ENCODE data around the gene IFI35. TPM values are rescaled to one million over a fixed set of nuclear protein-coding genes. Genes with fewer than 3 reads are reported as not detected.

IFI35 gene
- total RNA-seq, 1 experiment from 2014 or later = 42.6 TPM

GRCh38 chr17:43056051-43056450, 49.5 kb downstream of the IFI35 start:
- BruUV-seq (replicated peaks) = no TSS peak
- ATAC-seq (no peak), DNase-seq (ENCODE audit: low read depth, low spot score) (no peak)
- H3K9me3 ChIP-seq (ENCODE audit: control insufficient read depth, insufficient read depth, low read depth, low read length) = no peaks in the 10 kb centered on the region
- intact Hi-C loops (cut with micrococcal nuclease; ENCODE audit: unreplicated experiment) (no loop called here), in situ Hi-C loops (cut with HindIII; ENCODE audit: low pct_unique_long_range_greater_than_20kb, low sequenced_read_pairs) (no loop called here)
- no peak for TF ChIP-seq POLR2AphosphoS5 (IDR thresholded peaks at IDR 0.05; ENCODE audit: low read depth, low read length)
- TF ChIP-seq REST (IDR thresholded peaks at IDR 0.05; ENCODE audit: insufficient read depth in 1 of 2, low read depth in 2 of 2, low read length in 1 of 2) = no peak
- no peak for TF ChIP-seq SIN3A (IDR thresholded peaks at IDR 0.05; ENCODE audit: borderline replicate concordance, insufficient read depth, low read depth, low read length)
- TF ChIP-seq TCF7L2 (IDR thresholded peaks at IDR 0.05; ENCODE audit: low read depth, low read length) = no peak
- TF ChIP-seq CTCF (IDR thresholded peaks at IDR 0.05) = no peak
- peaks cover 1% of the 10 kb centered on the region; the same call in 1 of the 2 replicates for H3K36me3 ChIP-seq (ENCODE audit: control insufficient read depth, insufficient read depth, low read length)
- no peaks in the 10 kb centered on the region for H3K4me1 ChIP-seq (ENCODE audit: control insufficient read depth, insufficient read depth, low read length)
- H3K4me3 ChIP-seq (ENCODE audit: low read depth in 2 of 2, low read length in 2 of 2) = no peak overlapping the region
- H3K27ac ChIP-seq (ENCODE audit: low read length) = no peak overlapping the region
- CTCF ChIA-PET = no interaction called here
- POLR2A ChIA-PET = interaction anchor here (0.7 kb wide), 1 partner anchor 24 kb away, joined by 7 read pairs; no protein-coding TSS in a partner anchor
- H3K27me3 ChIP-seq (ENCODE audit: control insufficient read depth, insufficient read depth, low read length) = no peaks in the 10 kb centered on the region

GRCh38 chr17:43062984-43063638, 56.5 kb downstream of the IFI35 start:
- no peak for TF ChIP-seq REST (IDR thresholded peaks at IDR 0.05; ENCODE audit: insufficient read depth in 1 of 2, low read depth in 2 of 2, low read length in 1 of 2)
- no peak for TF ChIP-seq POLR2AphosphoS5 (IDR thresholded peaks at IDR 0.05; ENCODE audit: low read depth, low read length)
- TF ChIP-seq TCF7L2 (IDR thresholded peaks at IDR 0.05; ENCODE audit: low read depth, low read length) = no peak
- TF ChIP-seq SIN3A (IDR thresholded peaks at IDR 0.05; ENCODE audit: borderline replicate concordance, insufficient read depth, low read depth, low read length) = no peak
- no peak for TF ChIP-seq CTCF (IDR thresholded peaks at IDR 0.05)
- Histone ChIP-seq H3K27ac (ENCODE audit: low read length) (no peak overlapping the region), H3K27me3 (ENCODE audit: control insufficient read depth, insufficient read depth, low read length) (no peaks in the 10 kb centered on the region), H3K4me3 (ENCODE audit: low read depth in 2 of 2, low read length in 2 of 2) (no peak overlapping the region), H3K36me3 (ENCODE audit: control insufficient read depth, insufficient read depth, low read length) (no peaks in the 10 kb centered on the region; the same call in 1 of the 2 replicates), H3K9me3 (ENCODE audit: control insufficient read depth, insufficient read depth, low read depth, low read length) (no peaks in the 10 kb centered on the region), H3K4me1 (ENCODE audit: control insufficient read depth, insufficient read depth, low read length) (no peaks in the 10 kb centered on the region)
- ChIA-PET POLR2A (no interaction called here), CTCF (no interaction called here)
- DNase-seq (ENCODE audit: low read depth, low spot score) (no peak), ATAC-seq (no peak)
- in situ Hi-C loops (cut with HindIII; ENCODE audit: low pct_unique_long_range_greater_than_20kb, low sequenced_read_pairs) (no loop called here), intact Hi-C loops (cut with micrococcal nuclease; ENCODE audit: unreplicated experiment) (no loop called here)
- no TSS peak for BruUV-seq (replicated peaks)

Measured in Panc1 (cell line).